CD4-positive, alpha-beta T cell (primary cell): ENCODE results near the gene MOGAT1. TPM values are rescaled to one million over a fixed set of nuclear protein-coding genes. Genes with fewer than 3 reads are reported as not detected.

Experiments
- ATAC-seq: fragments of 200-7000 bp; cut with Tn5 transposase; one replicate; pipeline ENCODE4 v1.10.0; 2022; ENCODE audit warnings: mild to moderate bottlenecking; ENCODE audit not compliant: poor library complexity
- CTCF ChIA-PET: fragments of 350-600 bp; sonication (Branson Sonifier 250); formaldehyde crosslinking; loops from one replicate; lab custom pipeline; 2021; ENCODE audit warnings: antibody characterized with exemption, inconsistent platforms; lab: Charles Lee
- POLR2A ChIA-PET: fragments of 350-600 bp; sonication (Branson Sonifier 250); formaldehyde crosslinking; loops from one replicate; lab custom pipeline; 2021; ENCODE audit warnings: antibody characterized with exemption, inconsistent platforms; lab: Charles Lee
- DNase-seq, 14 experiments: peaks; one replicate each; pipeline ENCODE4 v3.0.0-alpha.2; 2013 to 2020; ENCODE audit warnings: mixed read lengths in 2 of 14
- H3K27ac ChIP-seq, 2 donors: one replicate each; pipeline versions ENCODE4 v1.5.1 to v1.7.0; 2013; ENCODE audit warnings: low read length in 2 of 2, low read depth in 1 of 2, mild to moderate bottlenecking in 1 of 2
- H3K27me3 ChIP-seq, 2 experiments: 1 replicate in 1 of 2; 2 replicates in 1 of 2; pipeline versions ENCODE4 v1.6.1 to v1.7.0; 2013; ENCODE audit warnings: low read length in 2 of 2, control low read depth in 1 of 2, mild to moderate bottlenecking in 1 of 2, moderate library complexity in 1 of 2; ENCODE audit not compliant: insufficient read depth in 2 of 2, control insufficient read depth in 1 of 2
- H3K36me3 ChIP-seq: one replicate; pipeline ENCODE4 v1.6.1; 2013; ENCODE audit warnings: low read length, control low read depth; ENCODE audit not compliant: insufficient read depth
- H3K4me1 ChIP-seq: one replicate; pipeline ENCODE4 v1.6.1; 2013; ENCODE audit warnings: low read length, control low read depth; ENCODE audit not compliant: insufficient read depth
- H3K4me3 ChIP-seq: one replicate; pipeline ENCODE4 v1.5.1; 2013; ENCODE audit warnings: mild to moderate bottlenecking, low read length, moderate library complexity
- H3K9me3 ChIP-seq, 2 experiments: 1 replicate in 1 of 2; 2 replicates in 1 of 2; pipeline versions ENCODE4 v1.6.1 to v1.7.0; 2013; ENCODE audit warnings: low read length in 2 of 2, mild to moderate bottlenecking in 2 of 2, control low read depth in 1 of 2, moderate library complexity in 1 of 2; ENCODE audit not compliant: control insufficient read depth in 1 of 2, insufficient read depth in 1 of 2
- H3K27ac Mint-ChIP-seq: one replicate; pipeline ENCODE4 v1.8.0; 2020; ENCODE audit warnings: mixed read lengths
- H3K27me3 Mint-ChIP-seq: one replicate; pipeline ENCODE4 v1.8.0; 2021; ENCODE audit warnings: mixed read lengths
- H3K36me3 Mint-ChIP-seq: one replicate; pipeline ENCODE4 v1.8.0; 2021; ENCODE audit warnings: low read depth, mixed read lengths
- H3K4me1 Mint-ChIP-seq: one replicate; pipeline ENCODE4 v1.8.0; 2021; ENCODE audit warnings: low read depth, mixed read lengths
- H3K4me3 Mint-ChIP-seq: one replicate; pipeline ENCODE4 v1.8.0; 2020; ENCODE audit warnings: mild to moderate bottlenecking, mixed read lengths
- H3K9me3 Mint-ChIP-seq: one replicate; pipeline ENCODE4 v1.8.0; 2020; ENCODE audit warnings: mixed read lengths
- intact Hi-C, 2 experiments: fragments of 100-400 bp; cut with DNase I in 1 of 2; cut with micrococcal nuclease in 1 of 2; formaldehyde crosslinking; loops; one replicate each; pipeline versions ENCODE4 v1.15.1 to v1.9.0; 2023 to 2025; cut with DNase I, micrococcal nuclease
- total RNA-seq, 174 experiments: library from RNA in 2 of 174; stranded (reverse) in 2 of 174; gene quantifications; one replicate each; pipeline ENCODE4 v1.2.3 and lab custom pipeline; 2021 to 2026
- TF ChIP-seq, protein P1 (sequence below): fragments of 200-600 bp; IDR thresholded peaks from one replicate; pipeline ENCODE4 v1.8.0; 2022; ENCODE audit warnings: antibody characterized with exemption, mild to moderate bottlenecking

The MOGAT1 gene
- total RNA-seq, 2 experiments from 2014 or later: not detected

- peak in 1 of 14 experiments; percentile 11 for DNase-seq
- H3K27ac Mint-ChIP-seq: no peak overlapping the region
- TF ChIP-seq, protein P1, sequence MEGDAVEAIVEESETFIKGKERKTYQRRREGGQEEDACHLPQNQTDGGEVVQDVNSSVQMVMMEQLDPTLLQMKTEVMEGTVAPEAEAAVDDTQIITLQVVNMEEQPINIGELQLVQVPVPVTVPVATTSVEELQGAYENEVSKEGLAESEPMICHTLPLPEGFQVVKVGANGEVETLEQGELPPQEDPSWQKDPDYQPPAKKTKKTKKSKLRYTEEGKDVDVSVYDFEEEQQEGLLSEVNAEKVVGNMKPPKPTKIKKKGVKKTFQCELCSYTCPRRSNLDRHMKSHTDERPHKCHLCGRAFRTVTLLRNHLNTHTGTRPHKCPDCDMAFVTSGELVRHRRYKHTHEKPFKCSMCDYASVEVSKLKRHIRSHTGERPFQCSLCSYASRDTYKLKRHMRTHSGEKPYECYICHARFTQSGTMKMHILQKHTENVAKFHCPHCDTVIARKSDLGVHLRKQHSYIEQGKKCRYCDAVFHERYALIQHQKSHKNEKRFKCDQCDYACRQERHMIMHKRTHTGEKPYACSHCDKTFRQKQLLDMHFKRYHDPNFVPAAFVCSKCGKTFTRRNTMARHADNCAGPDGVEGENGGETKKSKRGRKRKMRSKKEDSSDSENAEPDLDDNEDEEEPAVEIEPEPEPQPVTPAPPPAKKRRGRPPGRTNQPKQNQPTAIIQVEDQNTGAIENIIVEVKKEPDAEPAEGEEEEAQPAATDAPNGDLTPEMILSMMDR: no peak
- intact Hi-C loops: no loop called here
- H3K27me3 Mint-ChIP-seq: no peaks in the 10 kb centered on the region
- H3K36me3 Mint-ChIP-seq: no peaks in the 10 kb centered on the region
- CTCF ChIA-PET: interaction anchor here (1.1 kb wide), 1 partner anchor 25 kb away, joined by 3 read pairs; no protein-coding TSS in a partner anchor
- no peaks in the 10 kb centered on the region for H3K4me1 Mint-ChIP-seq
- H3K4me3 Mint-ChIP-seq: no peak overlapping the region
- H3K27ac ChIP-seq: no peak overlapping the region
- no peaks in the 10 kb centered on the region for H3K27me3 ChIP-seq
- POLR2A ChIA-PET: no interaction called here
- ATAC-seq: no peak
- no peaks in the 10 kb centered on the region for H3K9me3 Mint-ChIP-seq
- no peaks in the 10 kb centered on the region for H3K4me1 ChIP-seq
- H3K9me3 ChIP-seq: no peaks in the 10 kb centered on the region
- H3K4me3 ChIP-seq: no peak overlapping the region
- no peaks in the 10 kb centered on the region for H3K36me3 ChIP-seq
These were observed 80.6 kb downstream of the MOGAT1 start for GRCh38 chr2:222751821-222752719.

GRCh38 chr2:222752746-222753145 lies 81.3 kb downstream of the MOGAT1 start:
- Histone ChIP-seq H3K4me3 (no peak overlapping the region), H3K36me3 (no peaks in the 10 kb centered on the region), H3K9me3 (no peaks in the 10 kb centered on the region), H3K27me3 (no peaks in the 10 kb centered on the region), H3K27ac (no peak overlapping the region), H3K4me1 (no peaks in the 10 kb centered on the region)
- POLR2A ChIA-PET: no interaction called here
- Mint-ChIP-seq H3K4me1 (no peaks in the 10 kb centered on the region), H3K4me3 (no peak overlapping the region), H3K27ac (no peak overlapping the region), H3K9me3 (no peaks in the 10 kb centered on the region), H3K27me3 (no peaks in the 10 kb centered on the region), H3K36me3 (no peaks in the 10 kb centered on the region)
- CTCF ChIA-PET: interaction anchor here (1.1 kb wide), 1 partner anchor 24 kb away, joined by 3 read pairs; no protein-coding TSS in a partner anchor
- intact Hi-C loops: no loop called here
- ATAC-seq: no peak
- no peak for DNase-seq
- TF ChIP-seq, protein P1: no peak

DNA sequence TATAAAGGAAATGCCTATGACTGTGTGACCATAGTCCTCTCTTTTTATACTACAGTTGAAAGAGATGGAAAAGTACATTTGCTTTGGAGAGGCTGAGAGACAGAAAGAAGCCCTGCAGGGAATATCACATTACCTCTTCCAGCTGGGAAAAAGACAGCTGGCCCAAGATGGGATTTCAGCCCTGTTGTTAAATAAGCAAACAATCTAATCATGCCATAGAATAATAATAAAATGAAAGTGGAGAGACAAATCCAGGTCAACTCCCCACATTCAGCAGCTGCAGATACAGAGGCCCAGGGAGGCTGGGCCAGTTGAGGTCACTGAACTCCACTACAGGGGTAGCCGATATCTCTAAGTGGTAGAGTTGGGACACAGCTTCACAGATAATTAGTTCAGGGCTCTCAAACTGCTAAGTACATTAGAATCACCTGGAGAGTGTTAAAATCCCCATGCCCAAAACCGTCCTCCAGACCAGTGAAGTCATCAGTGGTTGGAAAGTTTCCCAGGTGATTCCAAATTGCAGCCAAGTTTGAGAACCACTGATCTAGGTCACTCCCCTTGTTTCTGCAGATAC lies 81.9 kb downstream of the MOGAT1 start:
- POLR2A ChIA-PET: no interaction called here

More for the DNA sequence above, 81.9 kb downstream of the MOGAT1 start:
- TF ChIP-seq, protein P1: no peak
- Mint-ChIP-seq H3K9me3 (no peaks in the 10 kb centered on the region), H3K27ac (no peak overlapping the region), H3K27me3 (no peaks in the 10 kb centered on the region), H3K4me3 (no peak overlapping the region), H3K36me3 (no peaks in the 10 kb centered on the region), H3K4me1 (no peaks in the 10 kb centered on the region)
- no peaks in the 10 kb centered on the region for H3K4me1 ChIP-seq
- H3K36me3 ChIP-seq: no peaks in the 10 kb centered on the region
- no peak for ATAC-seq
- intact Hi-C loops: no loop called here
- DNase-seq: no peak
- H3K27me3 ChIP-seq: no peaks in the 10 kb centered on the region
- H3K4me3 ChIP-seq: no peak overlapping the region
- H3K27ac ChIP-seq: no peak overlapping the region
- CTCF ChIA-PET: no interaction called here
- no peaks in the 10 kb centered on the region for H3K9me3 ChIP-seq
